Naive thymus-derived CD8-positive, alpha-beta T cell (primary cell): ENCODE measurements around the gene PCDH1. TPM values are rescaled to one million over a fixed set of nuclear protein-coding genes. Genes with fewer than 3 reads are reported as not detected.

Experiments
- ATAC-seq, 2 donors: fragments of 150-1000 bp; cut with Tn5 transposase in 1 of 2; sonication (Bioruptor Pico), chemical (Tn5 transposase) in 1 of 2; 1 replicate in 1 of 2; 2 replicates in 1 of 2; pipeline ENCODE4 v1.10.0; 2021; ENCODE audit warnings: mild to moderate bottlenecking in 2 of 2, moderate library complexity in 2 of 2
- POLR2A ChIA-PET: fragments of 350-600 bp; sonication (Branson Sonifier 250); formaldehyde crosslinking; loops from one replicate; lab custom pipeline; 2021; ENCODE audit warnings: antibody characterized with exemption; lab: Charles Lee
- DNase-seq, 10 donors: peaks; one replicate each; pipeline versions ENCODE4 v3.0.0 to v3.0.0-alpha.2; 2020 to 2022
- H3K27ac Mint-ChIP-seq, 10 donors: one replicate each; pipeline ENCODE4 v1.8.0; 2020 to 2022; ENCODE audit warnings: mild to moderate bottlenecking in 10 of 10, mixed read lengths in 10 of 10, moderate library complexity in 4 of 10, inconsistent platforms in 1 of 10
- H3K27me3 Mint-ChIP-seq, 5 donors: one replicate each; pipeline ENCODE4 v1.8.0; 2021 to 2022; ENCODE audit warnings: mixed read lengths in 5 of 5
- H3K36me3 Mint-ChIP-seq, 3 donors: one replicate each; pipeline ENCODE4 v1.8.0; 2020 to 2022; ENCODE audit warnings: mixed read lengths in 3 of 3, mild to moderate bottlenecking in 2 of 3, inconsistent platforms in 1 of 3
- H3K4me1 Mint-ChIP-seq, 4 donors: one replicate each; pipeline ENCODE4 v1.8.0; 2021 to 2022; ENCODE audit warnings: mixed read lengths in 4 of 4
- H3K4me3 Mint-ChIP-seq, 10 donors: one replicate each; pipeline ENCODE4 v1.8.0; 2020 to 2022; ENCODE audit warnings: mild to moderate bottlenecking in 10 of 10, mixed read lengths in 10 of 10, moderate library complexity in 6 of 10, inconsistent platforms in 1 of 10
- H3K9me3 Mint-ChIP-seq, 9 donors: one replicate each; pipeline ENCODE4 v1.8.0; 2020 to 2022; ENCODE audit warnings: mixed read lengths in 9 of 9, mild to moderate bottlenecking in 3 of 9, inconsistent platforms in 1 of 9, moderate library complexity in 1 of 9
- polyA plus RNA-seq, 3 donors: library from polyadenylated mRNA; unstranded; fragments of 300-500 nt; fragmentation: Illumina TruSeq; gene quantifications; one replicate each; pipeline ENCODE4 v1.2.3, GENCODE V29; 2021
- total RNA-seq, 8 experiments: library from RNA in 2 of 8; stranded (reverse) in 2 of 8; gene quantifications; one replicate each; pipeline ENCODE4 v1.2.3 and lab custom pipeline; 2021 to 2026

Gene PCDH1
- total and polyA plus RNA-seq, 5 experiments from 2014 or later: 0.06 to 1.3 TPM; not detected in 3

DNA sequence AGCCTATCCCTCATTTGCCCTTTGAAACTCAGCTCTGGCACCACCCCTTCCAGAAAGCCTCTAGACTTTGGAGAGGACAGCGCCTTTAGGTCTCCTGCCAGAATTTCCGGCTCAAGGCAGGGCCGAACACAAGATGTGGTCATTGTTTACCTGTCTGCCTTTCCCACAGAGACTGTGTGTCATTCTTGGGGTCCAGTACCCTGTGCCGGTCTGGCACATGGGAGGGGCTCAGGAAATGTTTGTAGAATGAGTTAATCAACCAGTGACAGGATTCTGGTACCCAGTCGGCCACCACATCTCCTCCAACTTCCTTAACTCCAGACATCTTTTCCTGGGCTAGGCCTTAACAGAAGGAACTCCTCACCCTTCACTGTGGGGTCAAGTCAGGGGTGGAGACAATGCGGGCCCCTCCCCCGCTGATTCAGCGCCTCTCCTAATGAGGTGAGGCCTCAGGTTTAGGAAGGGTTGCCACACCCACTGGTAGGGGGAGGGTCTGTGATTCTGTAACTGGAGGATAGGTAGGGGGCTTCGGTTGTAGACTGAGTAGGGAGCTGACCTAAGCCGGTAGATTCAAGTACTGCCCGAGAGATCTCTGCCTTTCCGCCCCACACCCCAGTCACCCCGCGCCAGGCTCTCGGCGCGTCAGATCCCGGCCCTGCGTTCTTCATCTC, 29.3 kb downstream of the PCDH1 start:
- peaks cover 6 to 24% (median 13%) of the 10 kb centered on the region in 4 donors for H3K4me1 Mint-ChIP-seq
- DNase-seq (peak in 1 of 10 donors; percentile 8), ATAC-seq (no peak)
- H3K9me3 Mint-ChIP-seq: no peaks in the 10 kb centered on the region
- peak overlapping the region in 9 of 10 donors; percentile 49 to 92 (median 87) for H3K27ac Mint-ChIP-seq
- H3K4me3 Mint-ChIP-seq: peak overlapping the region; percentile 82 to 93 (median 87)
- H3K36me3 Mint-ChIP-seq: no peaks in the 10 kb centered on the region
- POLR2A ChIA-PET: interaction anchor here (0.5 to 2.1 kb wide), 9 partner anchors 29 to 246 kb away, joined by 3 to 17 read pairs (median 3); partner anchors contain the start of genes HDAC3, PCDH1, RELL2 and RNF14
- H3K27me3 Mint-ChIP-seq: peaks cover 0 to 5% (median 3%) of the 10 kb centered on the region in 5 donors

DNA sequence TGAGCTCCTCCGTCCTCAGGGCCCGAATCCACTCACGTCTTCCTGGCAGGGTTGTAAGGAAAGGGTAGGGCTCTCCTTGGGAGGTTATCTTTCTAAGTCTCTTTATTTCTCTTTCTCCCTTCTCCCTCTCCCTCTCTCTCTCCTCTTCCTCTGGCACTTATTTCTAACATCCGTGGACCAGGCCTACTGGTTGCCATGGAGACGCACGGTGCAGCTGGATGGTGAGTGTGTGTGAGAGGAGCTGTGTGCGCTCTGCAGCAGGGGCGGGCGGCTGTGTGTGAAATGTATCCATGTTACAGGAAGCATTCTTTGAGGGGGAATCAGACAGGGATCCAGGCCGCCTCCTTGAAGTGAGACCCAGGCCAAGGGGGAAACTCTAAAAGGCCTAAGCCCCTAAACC, 32.2 kb downstream of the PCDH1 start:
- Mint-ChIP-seq H3K4me1 (peaks cover 8 to 24% (median 15%) of the 10 kb centered on the region in 4 donors), H3K9me3 (no peaks in the 10 kb centered on the region), H3K27ac (no peak overlapping the region), H3K36me3 (no peaks in the 10 kb centered on the region), H3K4me3 (no peak overlapping the region), H3K27me3 (peaks cover 0 to 14% (median 6%) of the 10 kb centered on the region in 5 donors)
- ATAC-seq (no peak), DNase-seq (no peak)
- POLR2A ChIA-PET: no interaction called here

- ATAC-seq (peak in 1 of 2 donors; percentile 24), DNase-seq (no peak)
- H3K27me3 Mint-ChIP-seq: peaks cover 0 to 14% (median 6%) of the 10 kb centered on the region in 5 donors
- peak overlapping the region in 1 of 10 donors; percentile 33 for H3K27ac Mint-ChIP-seq
- POLR2A ChIA-PET: no interaction called here
- H3K4me3 Mint-ChIP-seq: no peak overlapping the region
- peaks cover 8 to 24% (median 15%) of the 10 kb centered on the region in 4 donors for H3K4me1 Mint-ChIP-seq
- no peaks in the 10 kb centered on the region for H3K9me3 Mint-ChIP-seq
- H3K36me3 Mint-ChIP-seq: no peaks in the 10 kb centered on the region
Measured at GRCh38 chr5:141845371-141845851, 32.8 kb downstream of the PCDH1 start.

- Mint-ChIP-seq H3K27me3 (peaks cover 0 to 14% (median 6%) of the 10 kb centered on the region in 5 donors), H3K4me3 (no peak overlapping the region), H3K4me1 (peaks cover 8 to 24% (median 15%) of the 10 kb centered on the region in 4 donors), H3K36me3 (no peaks in the 10 kb centered on the region), H3K27ac (no peak overlapping the region), H3K9me3 (no peaks in the 10 kb centered on the region)
- no peak for DNase-seq
- POLR2A ChIA-PET: no interaction called here
- no peak for ATAC-seq
Measured at GRCh38 chr5:141844414-141845097, 33.7 kb downstream of the PCDH1 start.

DNA sequence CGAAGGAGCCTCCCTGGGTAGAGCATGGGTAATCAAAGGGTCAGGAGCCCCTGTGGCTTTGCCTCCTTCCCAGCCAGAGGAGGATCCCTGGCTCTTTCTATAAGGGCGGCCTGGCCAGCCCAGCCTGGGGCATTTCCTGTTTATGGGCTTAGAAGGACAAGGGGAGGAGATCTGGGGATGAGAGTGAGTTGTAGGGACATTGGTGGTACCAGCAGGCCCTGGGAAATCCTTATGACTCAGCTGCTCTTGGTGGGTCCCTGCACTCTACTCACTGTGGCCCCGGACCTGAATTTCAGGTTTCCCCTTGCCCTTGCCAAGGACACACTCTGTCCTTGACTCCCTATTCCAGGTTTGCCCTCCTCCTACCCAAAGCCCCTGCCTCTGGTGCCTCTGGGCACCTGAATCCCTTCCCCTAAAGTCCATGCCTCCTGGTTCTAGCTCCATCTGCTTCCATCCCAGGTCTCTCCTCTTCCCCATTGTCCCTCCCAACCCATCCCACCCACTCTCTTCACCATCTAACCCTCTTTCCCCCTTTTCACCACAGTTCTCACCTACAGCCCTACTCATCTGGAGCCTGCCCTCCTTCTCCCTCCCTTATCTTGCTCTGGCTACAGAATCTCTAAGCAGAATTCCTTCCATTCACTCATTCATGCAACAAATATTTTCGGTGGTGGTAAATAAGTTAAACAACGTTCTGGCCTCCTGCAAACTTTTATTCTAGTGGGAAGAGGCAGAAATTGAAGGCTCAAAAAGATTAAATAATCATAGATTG, 34.9 kb downstream of the PCDH1 start:
- ATAC-seq (no peak), DNase-seq (no peak)
- H3K9me3 Mint-ChIP-seq: no peaks in the 10 kb centered on the region
- no peaks in the 10 kb centered on the region for H3K36me3 Mint-ChIP-seq
- POLR2A ChIA-PET: interaction anchor here (0.6 kb wide), 1 partner anchor 1558 kb away, joined by 5 read pairs; no protein-coding TSS in a partner anchor
- H3K4me1 Mint-ChIP-seq: peaks cover 7 to 15% (median 9%) of the 10 kb centered on the region in 4 donors
- peaks cover 0 to 14% (median 5%) of the 10 kb centered on the region in 5 donors for H3K27me3 Mint-ChIP-seq
- H3K27ac Mint-ChIP-seq: peak overlapping the region in 1 of 10 donors; percentile 35
- H3K4me3 Mint-ChIP-seq: no peak overlapping the region

DNA sequence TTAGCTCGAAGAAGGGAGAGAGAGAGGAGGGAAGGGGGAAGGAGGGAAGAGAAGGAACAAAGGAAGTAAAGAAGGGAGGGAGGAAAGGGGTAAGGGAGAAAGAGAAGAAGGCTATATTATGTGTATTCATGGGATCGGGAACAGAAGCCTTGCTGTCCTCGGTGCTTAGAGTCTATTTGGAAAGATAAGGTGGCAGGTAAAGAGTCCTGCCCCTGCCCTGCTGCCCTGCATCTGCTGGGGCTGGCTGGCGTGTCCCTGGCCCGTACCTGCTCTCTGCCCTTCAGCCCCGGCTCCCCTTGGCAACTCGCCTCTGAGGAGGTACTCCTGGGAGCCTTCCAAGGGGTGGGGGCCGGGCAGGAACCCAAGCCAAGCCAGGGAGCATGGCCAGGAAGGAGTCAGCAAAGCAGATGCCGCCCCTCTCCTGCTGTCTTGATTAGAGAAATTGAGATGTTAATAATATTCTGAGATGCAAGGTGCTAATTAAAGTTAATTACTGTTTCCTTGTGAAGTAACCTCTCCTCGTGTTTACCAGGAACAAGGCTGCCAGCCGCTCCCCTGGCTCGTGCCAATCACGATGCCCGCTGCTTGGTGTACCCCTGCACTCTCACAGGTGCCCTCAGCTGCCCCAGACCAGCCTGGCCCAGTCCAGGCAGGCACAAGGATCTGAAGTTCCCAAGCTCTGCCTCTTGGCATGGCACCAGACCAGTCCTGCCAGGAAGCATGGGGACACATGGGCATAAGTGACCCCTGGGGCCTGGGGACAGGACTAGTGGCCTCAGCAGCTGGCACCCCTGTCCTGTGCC, 36.6 kb downstream of the PCDH1 start:
- peaks cover 0 to 14% (median 3%) of the 10 kb centered on the region in 5 donors for H3K27me3 Mint-ChIP-seq
- no peaks in the 10 kb centered on the region for H3K36me3 Mint-ChIP-seq
- DNase-seq: no peak
- ATAC-seq: no peak
- POLR2A ChIA-PET: no interaction called here
- H3K27ac Mint-ChIP-seq: no peak overlapping the region
- H3K9me3 Mint-ChIP-seq: no peaks in the 10 kb centered on the region
- H3K4me3 Mint-ChIP-seq: no peak overlapping the region
- H3K4me1 Mint-ChIP-seq: peaks cover 8 to 20% (median 16%) of the 10 kb centered on the region in 4 donors

GRCh38 chr5:141840826-141841360, 37.3 kb downstream of the PCDH1 start:
- no peaks in the 10 kb centered on the region for H3K36me3 Mint-ChIP-seq
- H3K27ac Mint-ChIP-seq: no peak overlapping the region
- POLR2A ChIA-PET: no interaction called here
- H3K4me3 Mint-ChIP-seq: no peak overlapping the region
- H3K27me3 Mint-ChIP-seq: peaks cover 0 to 11% (median 3%) of the 10 kb centered on the region in 5 donors
- H3K4me1 Mint-ChIP-seq: peaks cover 12 to 24% (median 22%) of the 10 kb centered on the region in 4 donors
- no peak for DNase-seq
- no peaks in the 10 kb centered on the region for H3K9me3 Mint-ChIP-seq
- no peak for ATAC-seq

- no peak overlapping the region for H3K4me3 Mint-ChIP-seq
- no peak for ATAC-seq
- H3K36me3 Mint-ChIP-seq: no peaks in the 10 kb centered on the region
- no peaks in the 10 kb centered on the region for H3K9me3 Mint-ChIP-seq
- peaks cover 13 to 24% (median 23%) of the 10 kb centered on the region in 4 donors for H3K4me1 Mint-ChIP-seq
- H3K27ac Mint-ChIP-seq: no peak overlapping the region
- POLR2A ChIA-PET: no interaction called here
- peaks cover 0 to 10% (median 3%) of the 10 kb centered on the region in 5 donors for H3K27me3 Mint-ChIP-seq
- no peak for DNase-seq
Measured at GRCh38 chr5:141840280-141840812, 37.9 kb downstream of the PCDH1 start.

DNA sequence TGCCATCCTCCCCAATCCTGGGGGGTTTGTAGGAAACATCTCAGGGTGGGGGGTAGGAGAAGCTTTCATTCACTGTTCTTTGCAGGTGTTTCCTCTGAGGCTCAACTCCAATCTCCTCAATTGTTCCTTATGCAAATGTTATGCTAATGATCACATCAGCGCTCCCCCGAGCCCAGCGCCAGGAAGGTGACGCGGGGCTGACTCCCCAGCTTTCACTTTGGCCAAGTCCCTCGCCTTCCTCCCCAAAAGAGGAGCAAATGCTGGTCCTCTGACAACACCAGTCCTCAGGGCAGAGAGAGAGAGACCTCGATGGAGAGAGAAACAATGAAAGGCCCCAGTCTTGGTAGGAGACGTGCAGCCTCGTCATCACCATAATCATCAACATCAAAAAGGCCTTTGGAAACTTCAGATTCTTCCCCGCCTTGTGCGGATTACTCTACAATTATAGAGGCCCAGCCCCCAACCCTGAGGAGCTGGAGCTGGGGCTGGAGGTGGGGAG, 39.1 kb downstream of the PCDH1 start:
- Mint-ChIP-seq H3K27me3 (peaks cover 0 to 10% (median 2%) of the 10 kb centered on the region in 5 donors), H3K36me3 (no peaks in the 10 kb centered on the region), H3K9me3 (no peaks in the 10 kb centered on the region), H3K4me3 (peak overlapping the region in 1 of 10 donors; percentile 68), H3K4me1 (peaks cover 11 to 24% (median 19%) of the 10 kb centered on the region in 4 donors), H3K27ac (peak overlapping the region in 2 of 10 donors; percentile 17 to 19)
- DNase-seq (no peak), ATAC-seq (no peak)
- POLR2A ChIA-PET: no interaction called here

GRCh38 chr5:141838326-141839014, 39.7 kb downstream of the PCDH1 start:
- POLR2A ChIA-PET: no interaction called here
- no peaks in the 10 kb centered on the region for H3K36me3 Mint-ChIP-seq
- ATAC-seq: no peak
- H3K4me3 Mint-ChIP-seq: no peak overlapping the region
- H3K4me1 Mint-ChIP-seq: peaks cover 9 to 24% (median 19%) of the 10 kb centered on the region in 4 donors
- no peak overlapping the region for H3K27ac Mint-ChIP-seq
- peaks cover 0 to 7% (median 2%) of the 10 kb centered on the region in 5 donors for H3K27me3 Mint-ChIP-seq
- H3K9me3 Mint-ChIP-seq: no peaks in the 10 kb centered on the region
- DNase-seq: no peak
